ENCODE results near the gene KANSL2. TPM values are rescaled to one million over a fixed set of nuclear protein-coding genes. Genes with fewer than 3 reads are reported as not detected.

The KANSL2 gene, protein sequence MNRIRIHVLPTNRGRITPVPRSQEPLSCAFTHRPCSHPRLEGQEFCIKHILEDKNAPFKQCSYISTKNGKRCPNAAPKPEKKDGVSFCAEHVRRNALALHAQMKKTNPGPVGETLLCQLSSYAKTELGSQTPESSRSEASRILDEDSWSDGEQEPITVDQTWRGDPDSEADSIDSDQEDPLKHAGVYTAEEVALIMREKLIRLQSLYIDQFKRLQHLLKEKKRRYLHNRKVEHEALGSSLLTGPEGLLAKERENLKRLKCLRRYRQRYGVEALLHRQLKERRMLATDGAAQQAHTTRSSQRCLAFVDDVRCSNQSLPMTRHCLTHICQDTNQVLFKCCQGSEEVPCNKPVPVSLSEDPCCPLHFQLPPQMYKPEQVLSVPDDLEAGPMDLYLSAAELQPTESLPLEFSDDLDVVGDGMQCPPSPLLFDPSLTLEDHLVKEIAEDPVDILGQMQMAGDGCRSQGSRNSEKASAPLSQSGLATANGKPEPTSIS
- 49.2 and 62.1 TPM in 2 replicates for total RNA-seq

DNA sequence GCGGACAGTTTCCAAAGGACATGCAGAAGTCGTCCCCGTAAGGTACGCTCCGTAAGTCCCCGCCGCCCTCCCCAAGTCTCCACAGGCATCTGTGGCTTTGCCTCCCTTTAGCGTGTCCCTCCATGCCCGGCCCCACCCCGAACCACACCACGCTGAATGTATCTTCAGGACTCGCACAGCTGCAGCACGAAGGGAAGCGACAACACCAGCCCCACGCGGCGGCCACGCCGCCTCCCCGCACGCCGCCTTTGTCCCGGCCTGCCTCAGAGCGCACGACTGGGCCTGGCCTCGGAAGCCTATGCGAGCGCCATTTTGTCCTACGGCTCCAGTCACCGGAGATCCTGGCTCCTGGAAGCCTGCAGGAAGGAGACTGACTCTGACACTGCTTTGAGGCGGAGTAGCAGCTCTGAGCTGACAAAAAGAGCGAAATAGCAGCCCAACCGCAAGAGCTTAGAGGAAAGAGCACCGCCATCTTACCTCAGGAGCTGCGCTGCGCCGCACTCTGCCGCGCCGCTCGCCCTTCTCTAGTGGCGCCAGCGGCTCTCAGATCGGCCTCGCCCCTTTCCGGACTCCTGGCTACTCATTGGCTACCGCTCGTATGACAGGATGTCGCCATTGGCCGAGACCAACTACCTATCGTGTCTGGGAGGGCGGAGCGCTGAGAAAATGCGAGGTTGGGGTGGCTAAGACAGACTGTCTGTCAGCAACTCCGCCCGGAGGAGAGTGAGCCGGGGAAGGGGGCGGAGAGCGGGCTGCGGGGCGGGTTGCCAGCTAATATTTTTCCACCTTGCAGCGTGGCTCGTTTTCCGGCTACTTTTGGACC, at the start of gene KANSL2:
Gene KANSL2, minus strand, starts transcription at position 529 of the 823 bp plus-strand sequence. CDS start 606 bp downstream, outside the sequence.

DNA sequence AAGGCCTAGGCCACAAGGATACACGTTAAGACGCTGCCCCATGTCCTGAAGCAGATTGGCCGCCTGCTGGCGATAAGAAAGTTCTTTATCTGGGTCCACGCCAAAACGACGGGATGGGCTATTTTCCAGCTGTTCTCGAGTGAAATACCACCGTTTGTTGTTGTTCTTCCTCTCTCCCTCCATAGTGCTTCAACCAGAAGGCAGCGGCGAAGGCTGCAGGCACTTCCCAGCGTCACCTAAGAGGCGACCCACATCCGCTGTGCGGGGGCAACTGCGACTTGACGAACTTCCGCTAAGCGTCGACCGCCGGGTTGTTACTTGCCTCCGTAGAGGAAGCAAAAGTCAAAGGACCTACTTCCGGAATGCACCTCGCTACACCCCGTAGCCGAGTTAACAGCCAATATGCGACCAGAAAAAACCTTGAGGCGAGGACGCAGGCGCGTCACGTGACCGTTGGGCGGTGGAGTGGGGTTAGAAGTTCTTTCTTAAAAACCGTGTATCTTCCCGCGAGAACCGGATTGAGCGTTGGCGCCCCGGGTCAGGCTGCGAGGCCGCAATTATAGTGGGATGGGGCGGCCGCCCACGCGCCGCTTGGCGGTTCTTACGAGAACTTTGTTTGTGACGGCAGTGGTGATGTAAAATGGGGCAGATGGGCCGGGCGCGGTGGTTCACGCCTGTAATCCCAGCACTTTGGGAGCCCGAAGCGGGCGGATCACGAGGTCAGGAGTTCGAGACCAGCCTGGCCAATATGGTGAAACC, 34.6 kb upstream of the KANSL2 start, which contains the start of gene CCNT1:
Gene CCNT1, minus strand, starts transcription at position 215 of the 759 bp plus-strand sequence. Its CDS starts 32 bp downstream, at position 183.

Small RNA genes lying within 50 kb of the gene (small RNA-seq; reads per million reads assigned to genes)
- gene MIR1291 (not detected), gene SNORA2A (3,066 reads per million, percentile 100 among the genes with 10 or more reads in this experiment), gene SNORA2B (79.7 reads per million, percentile 98 among the genes with 10 or more reads in this experiment), gene SNORA2C (13.1 reads per million, percentile 96 among the genes with 10 or more reads in this experiment)

Other genes starting within 250 kb of the KANSL2 start
- not detected in 2 replicates for gene ANP32D, start 209.7 kb downstream of the KANSL2 start, total RNA-seq
- not detected in 2 replicates for gene C12orf54, start 199.7 kb downstream of the KANSL2 start, total RNA-seq
- gene OR8S1, start 156.6 kb downstream of the KANSL2 start, total RNA-seq, result not detected in 2 replicates
- not detected in 2 replicates for gene LALBA, start 112.2 kb downstream of the KANSL2 start, total RNA-seq
- gene CCNT1, start 34.5 kb upstream of the KANSL2 start, total RNA-seq, result 34.9 and 43.1 TPM in 2 replicates
- gene ADCY6, start 106.9 kb upstream of the KANSL2 start, total RNA-seq, result 30.6 and 40.2 TPM in 2 replicates
- 26.1 and 34.0 TPM in 2 replicates for gene CACNB3, start 136.3 kb upstream of the KANSL2 start, total RNA-seq
- gene DDX23, start 169.9 kb upstream of the KANSL2 start, total RNA-seq, result 51.7 and 63.4 TPM in 2 replicates
- 3.9 TPM in 2 replicates for gene RND1, start 183.6 kb upstream of the KANSL2 start, total RNA-seq
- 19.1 and 23.8 TPM in 2 replicates for gene FKBP11, start 243.3 kb upstream of the KANSL2 start, total RNA-seq

All from vein endothelial cell (primary cell).